H7 (cell line): ENCODE data around the gene MSANTD2. TPM values are rescaled to one million over a fixed set of nuclear protein-coding genes. Genes with fewer than 3 reads are reported as not detected.

Source experiments
- DNase-seq: peaks from one replicate; pipeline ENCODE4 v3.0.0; 2012
- H3K27me3 ChIP-seq: 2 replicates; pipeline ENCODE4 v1.6.0; 2011; ENCODE audit warnings: mild to moderate bottlenecking, low read length; ENCODE audit not compliant: control insufficient read depth, insufficient read depth
- H3K36me3 ChIP-seq: replicated peaks from 2 replicates; pipeline ENCODE4 v1.5.1; 2011; ENCODE audit warnings: low read length; ENCODE audit not compliant: control insufficient read depth, insufficient read depth
- H3K4me3 ChIP-seq: 2 replicates; pipeline ENCODE4 v1.5.1; 2011; ENCODE audit warnings: low read depth, mild to moderate bottlenecking, control low read depth, low read length, moderate library complexity; ENCODE audit not compliant: insufficient read depth
- total RNA-seq: library from RNA; depleted of rRNA; stranded (reverse); fragments of >200 nt; shearing (Covaris generic); gene quantifications from 2 replicates; pipeline ENCODE4 v1.2.3, GENCODE V29; 2014; rRNA removed

MSANTD2 gene
- 10.3 and 18.3 TPM in 2 replicates for total RNA-seq

DNA sequence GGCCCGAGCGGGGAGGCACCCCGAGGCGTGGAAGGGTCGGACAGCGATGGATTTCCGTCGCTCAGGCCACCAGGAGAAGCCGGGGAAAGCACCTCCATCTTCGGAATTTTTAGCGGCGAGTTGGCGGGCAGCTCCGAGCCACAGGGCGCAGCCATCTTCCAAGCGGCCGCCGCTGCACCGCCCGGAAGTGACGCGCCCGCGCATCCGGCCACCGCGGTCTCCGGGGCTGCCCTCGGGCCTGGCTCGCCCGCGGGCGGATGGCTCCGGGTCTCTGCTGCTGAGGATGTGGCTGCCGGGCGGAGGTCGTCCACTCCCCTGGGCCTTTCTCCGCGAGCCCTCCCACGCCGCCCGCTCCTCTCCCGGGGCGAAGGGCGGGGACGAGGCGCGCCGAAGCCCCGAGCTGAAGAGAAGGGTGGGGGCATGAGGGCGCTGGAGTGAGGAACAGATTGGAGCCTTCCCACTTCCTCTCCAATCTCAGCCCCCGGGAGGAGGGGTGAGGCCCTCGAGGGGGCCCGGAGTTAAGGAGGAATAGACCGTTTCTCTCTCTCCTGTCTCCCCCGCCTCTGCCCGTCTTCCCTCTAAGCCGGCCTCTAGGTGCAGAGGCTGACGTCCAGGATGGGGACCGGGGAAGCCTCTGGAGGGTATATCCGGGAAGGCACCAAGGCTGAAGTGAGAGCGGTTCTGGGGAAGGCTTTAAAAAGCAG lies at the start of gene MSANTD2:
TSS of gene MSANTD2 (minus strand) at position 181 of the 704 bp plus-strand sequence. CDS start at position 155, 26 bp downstream.
- peak; percentile 93 for DNase-seq
- peak within 1 kb of the TSS; percentile 85 for H3K4me3 ChIP-seq

DNA sequence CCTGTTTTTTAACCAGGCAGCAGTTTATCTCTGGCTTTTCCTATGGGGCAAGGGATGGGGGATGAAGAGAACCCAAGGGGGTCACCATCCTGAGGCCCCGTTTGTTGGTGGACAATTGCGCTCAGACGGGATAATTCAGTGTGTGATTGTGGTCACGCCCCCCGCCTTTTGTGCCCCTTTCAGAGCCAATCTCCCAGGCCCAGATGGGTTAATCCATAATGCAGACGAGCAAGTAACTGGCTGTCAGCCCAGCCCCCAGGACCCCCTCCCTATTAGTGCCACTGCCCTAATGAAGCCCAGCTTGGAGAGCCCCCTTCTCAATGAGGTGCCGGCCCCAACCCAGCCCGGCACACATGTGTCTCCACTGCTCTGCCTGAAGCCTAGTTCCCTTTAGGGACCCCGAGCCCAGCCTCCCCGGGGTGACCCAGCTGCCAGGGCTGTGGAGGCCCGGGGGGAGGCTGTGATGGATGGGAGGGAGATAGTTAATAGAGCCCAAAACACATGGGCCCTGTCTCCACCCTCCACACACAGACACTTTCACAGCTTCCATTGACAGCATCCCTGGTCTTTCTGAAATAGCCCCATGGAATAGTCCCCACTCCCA lies 46.0 kb upstream of the MSANTD2 start:
- Histone ChIP-seq H3K4me3 (no peak overlapping the region), H3K36me3 (no peaks in the 10 kb centered on the region), H3K27me3 (peaks cover 99% of the 10 kb centered on the region)
- no peak for DNase-seq

More for the DNA sequence above, at the start of gene MSANTD2:
- Histone ChIP-seq H3K27me3 (no peaks in the 10 kb centered on the region), H3K36me3 (no peaks in the 10 kb centered on the region)

DNA sequence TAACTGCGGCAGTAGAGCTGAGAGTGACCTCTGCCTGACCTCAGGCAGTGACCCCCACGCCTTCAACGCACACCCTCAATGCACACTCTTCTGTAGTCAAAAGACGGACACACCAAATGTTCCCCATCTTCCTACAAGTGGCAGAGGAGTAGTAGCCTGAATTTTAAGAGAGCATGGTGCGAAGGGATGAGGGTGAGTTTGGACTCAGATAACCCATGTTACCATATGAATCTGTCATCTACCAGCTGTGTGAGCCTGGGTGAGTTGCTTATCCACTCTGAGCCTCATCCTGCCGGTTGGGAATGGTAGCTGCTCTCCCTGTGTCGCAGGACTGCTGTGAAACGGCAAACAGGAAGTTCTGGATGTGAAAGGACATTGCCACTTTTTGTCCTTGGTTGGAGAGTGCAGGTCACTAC lies 44.5 kb upstream of the MSANTD2 start:
- DNase-seq = peak; percentile 34
- no peaks in the 10 kb centered on the region for H3K36me3 ChIP-seq
- peaks cover 100% of the 10 kb centered on the region for H3K27me3 ChIP-seq
- no peak overlapping the region for H3K4me3 ChIP-seq

DNA sequence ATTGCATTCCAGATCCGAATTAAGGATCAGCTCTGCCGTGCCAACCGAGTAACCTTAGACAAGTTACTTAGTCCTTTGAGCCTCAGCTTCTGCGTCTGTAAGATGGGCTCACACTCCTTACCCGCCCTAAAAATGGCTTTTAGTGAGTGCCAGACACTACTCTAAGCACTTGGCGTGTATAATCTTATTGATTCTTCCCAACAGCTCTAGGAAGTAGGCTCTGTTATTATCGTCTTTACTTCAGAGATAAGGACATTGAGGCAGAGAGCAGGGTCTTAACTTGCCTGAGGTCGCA lies 43.4 kb upstream of the MSANTD2 start:
- Histone ChIP-seq H3K36me3 (no peaks in the 10 kb centered on the region), H3K27me3 (peaks cover 100% of the 10 kb centered on the region), H3K4me3 (no peak overlapping the region; the same call in 1 of the 2 replicates)
- DNase-seq = no peak

DNA sequence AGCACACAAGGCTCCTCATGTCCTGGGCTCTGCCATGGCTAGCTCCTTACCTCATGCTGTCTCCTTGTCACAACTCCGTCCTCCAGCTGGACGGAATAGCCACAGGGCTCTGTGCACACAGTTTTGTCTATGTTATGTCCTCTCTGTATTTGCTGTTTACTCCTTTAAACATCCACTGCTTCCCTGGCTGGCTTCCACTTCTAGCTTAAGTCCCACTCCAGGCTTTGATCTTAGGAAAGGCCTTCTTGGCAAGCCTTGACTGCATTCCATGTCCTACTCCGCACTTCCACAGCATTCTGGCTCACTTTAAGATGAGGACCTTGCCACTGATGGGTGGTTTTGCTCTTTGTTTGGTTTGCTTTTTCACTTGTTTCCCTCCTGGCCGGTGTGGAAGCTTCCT lies 42.1 kb upstream of the MSANTD2 start:
- no peak overlapping the region for H3K4me3 ChIP-seq
- H3K27me3 ChIP-seq = peaks cover 98% of the 10 kb centered on the region

DNA sequence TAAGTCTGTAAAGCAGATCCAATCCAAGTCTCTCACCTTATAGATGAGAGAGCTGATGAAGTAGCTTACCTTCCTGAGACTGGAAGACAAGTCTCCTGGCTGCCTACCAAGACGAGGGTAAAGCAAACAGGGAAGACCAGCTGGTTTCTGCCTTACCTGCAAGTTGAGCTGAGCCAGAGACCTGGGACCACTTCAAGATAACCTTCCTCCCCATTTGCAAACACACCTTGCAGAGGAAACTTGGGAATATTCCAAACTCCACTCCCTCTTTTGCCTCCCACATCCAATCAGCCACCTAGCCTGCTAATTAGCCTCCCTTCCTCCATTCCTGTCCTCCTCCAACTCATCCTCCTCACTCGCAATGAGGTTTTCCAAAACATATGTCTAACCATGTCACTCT lies 41.6 kb upstream of the MSANTD2 start:
- no peaks in the 10 kb centered on the region for H3K36me3 ChIP-seq
- H3K4me3 ChIP-seq = no peak overlapping the region
- DNase-seq = peak; percentile 26
- H3K27me3 ChIP-seq = peaks cover 93% of the 10 kb centered on the region

More for the DNA sequence above, 42.1 kb upstream of the MSANTD2 start:
- no peaks in the 10 kb centered on the region for H3K36me3 ChIP-seq
- DNase-seq = no peak

DNA sequence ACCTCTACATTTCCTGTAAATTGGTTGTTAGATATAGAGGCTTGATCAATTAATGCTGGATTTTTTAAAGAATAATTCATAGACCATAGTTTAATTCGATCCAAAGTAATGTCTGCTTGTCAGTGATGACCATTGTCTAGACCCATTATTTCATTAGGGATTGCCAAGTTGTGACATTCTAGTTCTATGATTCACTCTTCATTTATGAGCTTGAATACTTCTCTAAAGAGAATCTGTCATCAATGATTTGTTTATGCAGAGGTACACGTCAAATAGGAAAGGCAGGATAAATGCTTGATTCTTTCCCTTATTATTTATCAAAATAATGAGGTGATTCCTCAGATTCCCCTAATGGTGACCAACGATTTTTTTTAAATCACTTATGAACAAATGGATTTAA lies 41.0 kb upstream of the MSANTD2 start:
- H3K4me3 ChIP-seq = no peak overlapping the region
- H3K36me3 ChIP-seq = no peaks in the 10 kb centered on the region
- H3K27me3 ChIP-seq = peaks cover 89% of the 10 kb centered on the region
- no peak for DNase-seq

DNA sequence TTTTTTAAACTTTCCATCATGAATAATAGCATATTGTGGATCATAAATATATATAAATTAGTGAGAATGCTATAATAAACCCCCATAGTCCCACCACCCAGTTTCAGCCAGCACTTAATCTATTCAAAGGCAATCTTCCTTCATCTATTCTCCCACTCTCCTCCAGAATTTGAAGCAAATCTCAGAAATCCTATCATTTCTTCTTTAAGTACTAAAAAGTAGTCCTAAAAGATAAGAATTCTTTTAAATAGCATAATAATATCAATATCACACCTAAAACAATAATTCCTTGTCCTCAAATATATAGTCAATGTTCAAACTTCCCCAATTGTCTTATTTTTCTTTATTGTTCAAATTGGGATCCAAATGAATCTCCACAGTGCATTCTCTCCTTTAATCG lies 40.5 kb upstream of the MSANTD2 start:
- no peak overlapping the region for H3K4me3 ChIP-seq
- DNase-seq = no peak

DNA sequence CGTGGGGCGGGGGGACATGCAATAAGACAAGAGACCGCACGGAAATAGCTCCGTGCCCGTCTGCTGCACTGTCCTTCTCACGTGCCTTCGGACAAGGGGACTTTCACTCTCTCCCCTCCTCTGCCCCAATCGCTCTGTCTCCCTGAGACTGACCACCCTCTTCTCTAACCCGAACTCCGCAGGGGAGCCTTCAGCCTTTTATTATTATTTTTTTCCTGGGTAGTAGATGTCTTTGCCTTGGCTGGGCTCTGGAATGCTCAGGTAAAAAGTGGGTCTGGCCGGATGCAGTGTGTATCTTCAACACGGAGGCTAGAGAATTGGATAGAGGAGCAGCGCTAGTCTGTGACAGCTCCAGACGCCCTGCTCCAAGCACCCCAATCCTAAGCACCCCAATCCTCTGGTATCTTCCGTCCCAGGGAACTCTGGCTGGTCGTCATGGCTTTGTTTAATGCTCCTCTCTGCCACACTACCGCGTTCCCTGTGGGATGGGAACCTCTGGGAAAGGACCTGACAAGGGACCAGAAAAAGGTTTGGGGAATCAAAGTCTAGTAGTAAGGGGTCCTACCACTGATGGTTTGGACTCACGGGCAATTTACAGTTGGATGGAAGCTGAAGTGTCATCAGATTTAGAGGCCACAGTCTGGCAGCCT lies 39.9 kb upstream of the MSANTD2 start:
- Histone ChIP-seq H3K27me3 (peaks cover 85% of the 10 kb centered on the region), H3K4me3 (peak overlapping the region; percentile 31), H3K36me3 (no peaks in the 10 kb centered on the region)
- DNase-seq = no peak

More for the DNA sequence above, 40.5 kb upstream of the MSANTD2 start:
- no peaks in the 10 kb centered on the region for H3K36me3 ChIP-seq
- peaks cover 88% of the 10 kb centered on the region for H3K27me3 ChIP-seq

DNA sequence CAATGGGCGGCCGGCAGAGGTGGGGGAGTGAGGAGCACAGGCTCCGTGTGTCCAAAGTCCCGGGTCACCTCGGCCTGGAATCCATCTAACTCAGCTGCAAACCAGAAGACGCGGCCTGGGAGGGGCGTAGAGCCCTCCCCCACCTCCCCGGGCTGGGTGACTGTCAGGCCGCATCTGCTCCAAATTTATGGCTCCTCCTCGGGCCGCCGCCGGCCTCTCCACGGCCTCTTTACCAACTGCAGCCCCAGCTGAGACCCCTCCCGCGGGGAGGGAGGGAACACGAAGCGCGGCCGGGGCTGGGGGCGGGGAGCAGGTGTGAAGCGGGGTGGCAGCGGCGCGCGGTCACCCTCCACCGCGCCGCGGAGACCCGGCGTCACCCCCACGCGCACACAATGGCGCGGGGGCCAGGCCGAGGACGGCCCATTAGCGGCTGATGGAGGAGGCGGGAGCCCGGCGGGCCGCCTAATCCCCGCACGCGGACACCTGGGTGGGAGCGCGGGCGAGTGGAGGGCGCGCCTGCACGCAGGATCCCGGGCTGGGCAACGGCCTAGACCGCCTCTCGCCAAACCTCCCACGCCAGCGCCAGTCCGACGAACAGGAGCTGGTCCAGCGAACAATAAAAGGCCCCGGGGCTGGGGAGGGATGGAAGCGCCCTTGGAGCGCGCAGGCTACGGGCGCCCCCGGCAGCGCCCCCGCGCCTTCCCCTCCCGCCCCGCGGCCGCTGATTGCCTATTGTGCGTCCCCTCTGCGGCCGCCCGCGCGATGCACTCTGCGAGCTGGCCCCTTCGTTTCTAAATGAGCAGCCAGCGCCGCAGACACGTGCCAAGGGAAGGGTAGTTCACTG lies 39.1 kb upstream of the MSANTD2 start:
- Histone ChIP-seq H3K27me3 (peaks cover 78% of the 10 kb centered on the region), H3K36me3 (no peaks in the 10 kb centered on the region), H3K4me3 (peak overlapping the region; percentile 31)
- DNase-seq = peak; percentile 84

DNA sequence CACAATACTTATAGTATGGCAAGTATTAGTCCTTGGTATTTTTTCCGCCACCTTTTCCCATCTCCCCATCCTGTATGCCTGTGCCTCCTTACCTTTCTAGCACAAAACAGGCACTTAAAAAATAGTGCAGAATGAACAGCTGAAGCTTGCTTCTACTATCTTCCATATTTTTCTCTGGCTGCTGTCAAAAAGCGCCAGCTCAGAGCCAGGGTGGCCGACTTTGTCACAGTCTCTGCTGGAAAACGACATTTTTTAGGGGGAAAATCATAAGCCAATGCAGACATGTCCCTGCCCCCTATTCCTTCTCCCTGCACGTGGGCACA lies 38.6 kb upstream of the MSANTD2 start:
- DNase-seq = no peak
- Histone ChIP-seq H3K4me3 (no peak overlapping the region), H3K36me3 (no peaks in the 10 kb centered on the region), H3K27me3 (peaks cover 72% of the 10 kb centered on the region)

DNA sequence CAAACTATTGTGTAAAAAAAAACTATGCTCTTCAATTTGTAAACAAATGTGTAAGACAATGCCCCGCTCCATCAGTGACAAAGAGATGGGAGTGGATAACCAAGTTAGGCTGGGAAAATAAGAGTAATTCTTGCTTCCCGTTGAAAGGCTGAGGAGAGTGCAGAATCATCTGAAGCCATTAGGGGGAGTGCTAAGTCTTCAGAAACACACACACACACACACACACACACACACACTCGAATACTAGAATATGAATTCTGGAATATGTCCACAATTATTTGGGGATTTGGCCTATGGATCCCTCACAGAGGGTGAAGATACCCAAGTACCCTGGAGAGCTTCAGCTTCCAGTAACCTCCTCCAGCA lies 37.3 kb upstream of the MSANTD2 start:
- no peaks in the 10 kb centered on the region for H3K36me3 ChIP-seq
- DNase-seq = peak; percentile 76
- H3K4me3 ChIP-seq = no peak overlapping the region
- peaks cover 59% of the 10 kb centered on the region for H3K27me3 ChIP-seq

DNA sequence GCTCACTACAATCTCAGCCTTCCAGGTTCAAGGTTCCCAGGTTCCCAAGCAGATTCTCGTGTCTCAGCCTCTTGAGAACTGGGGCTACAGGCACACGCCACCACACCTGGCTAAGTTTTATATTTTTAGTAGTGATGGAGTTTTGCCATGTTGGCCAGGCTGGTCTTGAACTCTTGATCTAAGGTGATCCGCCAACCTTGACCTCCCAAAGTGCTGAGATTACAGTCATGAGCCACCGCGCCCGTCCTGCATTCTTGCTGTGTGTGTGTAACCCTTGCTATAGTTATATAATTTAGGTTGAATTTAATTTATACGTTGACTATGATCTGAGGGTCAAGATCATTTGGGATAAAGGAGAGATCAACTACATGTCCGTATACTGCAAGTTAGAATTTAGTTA lies 35.7 kb upstream of the MSANTD2 start:
- no peak for DNase-seq
- H3K27me3 ChIP-seq = peaks cover 45% of the 10 kb centered on the region
- no peak overlapping the region for H3K4me3 ChIP-seq
- H3K36me3 ChIP-seq = no peaks in the 10 kb centered on the region

DNA sequence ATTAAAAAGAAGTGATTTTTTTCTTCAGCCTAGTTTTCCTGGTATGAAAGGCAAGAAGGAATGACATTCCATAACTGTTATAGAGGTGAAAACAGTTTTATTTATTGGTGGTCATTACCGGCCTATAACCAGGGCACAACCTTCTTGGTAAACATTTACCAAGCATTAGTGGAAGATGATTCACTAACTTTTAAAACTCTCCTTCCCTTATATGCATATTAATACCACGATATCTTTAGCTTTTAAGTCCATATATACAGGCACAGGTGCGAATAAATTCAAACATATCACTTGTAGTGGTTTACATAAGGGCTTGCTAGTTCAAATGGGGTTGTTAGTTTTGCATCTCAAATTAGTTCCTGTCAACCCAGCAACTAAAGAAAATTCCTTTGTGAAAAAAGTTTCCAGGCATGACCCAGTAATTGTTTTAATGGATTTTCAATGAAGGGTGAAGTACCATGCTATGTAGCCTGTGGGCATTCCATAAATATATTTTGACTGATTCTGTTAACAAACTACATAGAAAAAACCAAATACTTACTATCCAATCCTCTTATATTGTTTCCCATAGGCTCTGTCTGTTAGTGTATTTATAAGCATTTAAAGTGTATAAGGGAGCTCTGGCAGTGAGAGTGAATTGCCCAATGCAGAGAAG lies 34.4 kb upstream of the MSANTD2 start:
- no peak for DNase-seq
- Histone ChIP-seq H3K4me3 (no peak overlapping the region), H3K36me3 (no peaks in the 10 kb centered on the region), H3K27me3 (peaks cover 32% of the 10 kb centered on the region)
